ENCODE measurements around the gene CELF2. TPM values are rescaled to one million over a fixed set of nuclear protein-coding genes. Genes with fewer than 3 reads are reported as not detected.

Gene CELF2
- total RNA-seq, 1 experiment from 2014 or later: 21.3 TPM

- no peak for DNase-seq (ENCODE audit: low read depth)
Measured at GRCh38 chr10:11154849-11155498, 137.3 kb downstream of the CELF2 start.

GRCh38 chr10:11156480-11156879 lies 138.8 kb downstream of the CELF2 start:
- DNase-seq (ENCODE audit: low read depth): no peak

DNA sequence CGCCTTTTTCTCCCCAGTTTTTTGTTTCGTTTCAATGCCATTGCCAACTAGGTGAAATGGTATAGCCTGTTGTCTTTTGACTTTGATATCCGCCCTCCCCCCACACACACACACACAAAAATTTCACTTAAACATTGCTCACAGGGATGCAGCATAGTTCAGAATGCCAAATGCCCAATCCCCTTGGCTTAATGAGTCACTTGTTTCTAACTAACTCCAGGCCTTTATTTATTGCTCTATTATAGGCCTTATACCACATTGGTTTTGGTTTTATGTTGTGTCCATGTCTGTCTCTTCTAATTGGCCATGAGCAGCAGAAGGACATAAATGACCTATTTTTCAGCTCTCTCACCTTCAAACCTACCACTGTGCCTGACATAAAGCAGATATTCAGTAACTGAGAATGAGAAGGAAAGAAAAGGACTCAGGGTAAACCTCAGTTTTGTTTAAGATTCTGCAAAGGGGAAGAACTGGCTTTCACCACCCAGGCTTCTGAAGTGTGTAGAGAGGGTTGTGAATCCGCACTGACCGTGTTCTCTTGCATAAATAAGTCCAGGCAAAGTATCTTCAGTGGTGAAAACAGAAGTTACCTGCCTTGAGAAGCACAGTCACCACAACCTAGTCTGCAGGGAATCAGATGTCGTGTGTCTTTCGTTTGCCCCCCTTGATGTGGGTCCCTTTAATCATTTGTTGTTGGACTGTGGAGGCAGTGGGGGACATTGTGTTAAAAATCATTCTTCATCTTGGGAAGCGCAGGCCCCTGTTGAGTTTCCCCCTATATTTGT lies 139.8 kb downstream of the CELF2 start:
- DNase-seq (ENCODE audit: low read depth): no peak

DNA sequence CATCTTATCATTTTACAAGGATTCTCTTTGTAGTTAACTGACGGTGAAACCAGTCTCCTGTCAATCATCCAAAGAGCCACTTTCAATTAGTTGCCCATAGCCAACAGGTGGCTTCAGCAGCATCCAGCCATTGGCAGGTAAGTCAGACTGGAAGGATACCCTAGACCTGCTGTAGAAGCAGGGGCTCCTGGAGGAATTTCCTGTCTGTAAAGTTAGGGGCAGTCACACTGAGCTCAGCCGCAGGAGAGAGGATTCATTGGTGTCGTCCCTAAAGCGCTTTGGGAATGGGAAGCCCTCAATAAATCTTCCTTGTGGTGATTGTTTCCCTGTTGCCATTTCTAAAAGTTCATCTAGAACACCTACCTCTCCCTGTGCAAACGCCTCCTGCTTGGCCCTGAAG lies 140.4 kb downstream of the CELF2 start:
- DNase-seq (ENCODE audit: low read depth): no peak

GRCh38 chr10:11159543-11160215 lies 142.0 kb downstream of the CELF2 start:
- DNase-seq (ENCODE audit: low read depth): peak; percentile 4

- DNase-seq (ENCODE audit: low read depth): no peak
Measured at GRCh38 chr10:11161096-11161495, 143.4 kb downstream of the CELF2 start.

- DNase-seq (ENCODE audit: low read depth): no peak
Measured at GRCh38 chr10:11161910-11162309, 144.2 kb downstream of the CELF2 start.

DNA sequence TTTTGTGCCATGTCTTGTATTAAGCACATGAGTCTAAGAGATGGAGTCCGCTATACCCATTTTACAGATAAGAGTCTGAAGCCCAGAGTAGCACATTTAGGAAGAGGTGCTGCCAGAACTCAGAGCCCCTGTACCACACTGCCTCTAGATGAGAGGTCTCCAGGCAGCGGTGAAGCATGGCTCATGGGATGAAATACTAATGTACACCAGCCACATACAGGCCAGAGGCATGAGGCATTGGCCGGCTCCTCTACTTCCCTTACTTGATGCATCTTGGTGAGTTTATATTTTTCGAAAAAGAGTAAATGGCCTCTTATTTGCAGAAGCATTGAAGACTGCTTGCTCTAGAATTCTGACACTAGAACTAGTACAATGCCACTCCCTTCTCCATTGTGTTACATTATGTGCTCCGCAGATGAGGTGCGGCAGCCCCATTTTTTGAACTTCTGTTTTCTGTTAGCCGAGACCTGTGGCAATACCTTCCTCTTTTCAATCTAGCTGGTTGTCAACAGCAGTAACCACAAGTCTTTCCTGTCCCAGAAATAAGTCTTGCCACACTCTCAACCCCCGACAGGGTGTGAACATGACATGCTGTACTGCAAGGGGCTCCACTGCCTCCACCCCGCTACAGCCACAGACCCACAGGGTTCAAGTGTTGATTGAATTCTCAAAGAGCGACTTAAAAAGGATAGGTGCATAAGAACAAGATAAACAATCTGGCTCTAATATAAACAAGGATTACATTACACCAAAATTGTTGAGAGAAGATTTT lies 145.3 kb downstream of the CELF2 start:
- no peak for DNase-seq (ENCODE audit: low read depth)

DNA sequence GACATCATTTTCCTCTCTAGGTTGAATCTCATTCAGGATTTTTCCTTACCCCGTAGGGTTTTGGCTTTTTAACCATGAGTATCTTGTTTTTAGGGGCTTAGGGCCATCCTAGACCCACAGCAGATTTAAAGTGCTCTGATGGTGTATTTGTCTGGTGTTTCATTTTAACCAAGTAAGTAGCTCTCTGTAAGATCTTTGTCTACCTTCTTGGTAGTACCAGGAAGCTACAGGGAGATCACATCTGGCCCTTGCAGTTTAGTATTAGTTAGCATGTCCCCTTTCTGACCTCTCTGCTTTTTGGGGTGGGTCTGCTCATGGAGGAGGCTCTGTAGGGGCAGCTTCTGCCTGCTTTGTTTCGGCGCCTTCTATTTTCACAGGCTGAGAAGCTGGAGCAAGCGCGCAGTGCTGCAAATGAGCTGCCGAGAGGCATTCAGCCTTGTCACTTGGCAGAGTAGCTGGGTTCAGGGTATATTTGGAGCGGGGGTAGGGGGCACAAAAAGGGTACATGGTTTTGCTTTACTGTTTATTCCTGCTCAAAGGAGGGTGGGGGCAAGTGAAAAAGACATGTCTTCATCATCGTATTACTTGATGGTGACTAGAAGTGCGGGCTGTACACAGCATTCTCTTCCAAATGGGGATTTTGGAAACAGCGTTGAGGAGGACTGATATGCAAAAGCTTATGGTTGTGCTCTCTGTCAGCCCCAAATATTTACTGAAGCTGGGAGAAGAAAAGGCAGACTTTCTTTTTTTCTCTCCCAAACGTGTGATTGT lies 146.3 kb downstream of the CELF2 start:
- peak; percentile 3 for DNase-seq (ENCODE audit: low read depth)

GRCh38 chr10:11164551-11164802 lies 146.8 kb downstream of the CELF2 start:
- no peak for DNase-seq (ENCODE audit: low read depth)

DNA sequence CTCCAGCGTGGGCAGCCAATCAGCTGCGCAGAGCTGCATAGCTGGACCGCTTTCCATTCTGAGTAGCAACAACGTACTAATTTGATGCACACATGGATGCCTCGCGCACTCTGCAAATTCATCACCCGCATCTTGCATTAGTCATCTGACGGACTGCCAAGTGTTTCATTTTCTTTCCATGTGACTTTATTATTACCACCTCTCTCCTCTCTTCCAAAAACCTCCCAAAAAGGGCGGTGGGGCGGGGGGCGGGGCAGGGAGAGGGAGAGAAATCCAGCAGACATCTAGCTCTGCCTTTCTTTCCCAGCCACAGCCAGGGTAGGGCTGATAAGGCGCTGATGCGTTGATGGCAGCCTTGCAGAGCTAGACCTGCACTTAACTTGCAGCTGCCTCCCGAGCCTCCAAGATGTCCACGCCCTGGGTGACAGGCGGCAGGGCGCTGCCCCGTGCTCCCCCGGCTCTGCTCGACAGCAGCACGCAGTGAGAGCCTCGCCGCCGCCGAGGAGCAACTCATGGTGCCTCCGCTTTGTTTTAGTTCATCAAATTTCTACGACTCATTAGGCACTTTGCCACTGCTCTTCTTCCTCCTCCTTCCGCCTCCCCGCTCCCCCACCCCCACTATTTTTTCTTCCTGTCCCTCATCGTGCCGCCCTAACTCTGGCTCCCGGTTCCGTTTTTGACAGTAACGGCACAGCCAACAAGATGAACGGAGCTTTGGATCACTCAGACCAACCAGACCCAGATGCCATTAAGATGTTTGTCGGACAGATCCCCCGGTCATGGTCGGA lies 147.3 kb downstream of the CELF2 start:
- DNase-seq (ENCODE audit: low read depth): peak; percentile 90

GRCh38 chr10:11165591-11166543 lies 148.2 kb downstream of the CELF2 start:
- DNase-seq (ENCODE audit: low read depth): peak; percentile 49

DNA sequence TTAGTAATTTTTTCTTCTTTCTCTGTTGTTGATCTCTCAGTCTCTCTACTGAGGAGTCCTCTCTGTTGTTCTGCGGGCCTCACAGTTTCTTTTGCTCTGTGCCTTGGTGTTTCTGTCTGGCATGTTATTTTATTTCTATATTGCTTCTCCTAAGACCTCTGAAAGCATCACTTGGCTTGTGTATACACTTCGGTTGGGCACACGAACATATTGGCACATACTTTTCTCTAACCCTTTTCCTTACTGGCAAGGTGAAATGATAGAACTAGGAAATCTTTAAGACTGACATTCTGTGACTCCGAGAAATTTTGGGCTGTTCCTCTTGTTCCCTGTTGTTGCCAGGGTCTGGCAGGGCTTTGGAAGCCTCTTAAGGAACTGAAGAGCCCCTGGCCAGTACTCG lies 148.9 kb downstream of the CELF2 start:
- DNase-seq (ENCODE audit: low read depth): no peak

- DNase-seq (ENCODE audit: low read depth): no peak
Measured at GRCh38 chr10:11167233-11167966, 149.7 kb downstream of the CELF2 start.

GRCh38 chr10:11168423-11169090 lies 150.9 kb downstream of the CELF2 start:
- DNase-seq (ENCODE audit: low read depth): no peak

DNA sequence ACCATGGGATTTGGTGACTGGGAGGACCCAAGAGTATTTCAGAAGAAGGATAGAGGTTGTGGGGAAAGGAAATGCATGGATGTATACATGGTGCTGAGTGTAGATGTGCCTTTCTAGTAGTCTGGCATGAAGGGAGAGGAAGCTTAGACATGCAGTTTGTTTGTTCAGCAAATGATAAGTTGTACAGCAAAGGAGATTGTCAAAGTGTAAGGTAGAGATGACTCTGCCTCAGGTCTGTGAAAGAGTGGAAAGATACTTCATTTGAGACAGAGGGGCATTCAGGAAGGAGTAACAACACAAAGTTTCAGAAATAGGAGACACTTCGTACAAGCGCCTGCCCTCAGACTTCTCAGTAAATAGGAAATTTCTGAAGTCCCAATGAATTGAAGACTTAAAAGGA lies 152.3 kb downstream of the CELF2 start:
- DNase-seq (ENCODE audit: low read depth): no peak

DNA sequence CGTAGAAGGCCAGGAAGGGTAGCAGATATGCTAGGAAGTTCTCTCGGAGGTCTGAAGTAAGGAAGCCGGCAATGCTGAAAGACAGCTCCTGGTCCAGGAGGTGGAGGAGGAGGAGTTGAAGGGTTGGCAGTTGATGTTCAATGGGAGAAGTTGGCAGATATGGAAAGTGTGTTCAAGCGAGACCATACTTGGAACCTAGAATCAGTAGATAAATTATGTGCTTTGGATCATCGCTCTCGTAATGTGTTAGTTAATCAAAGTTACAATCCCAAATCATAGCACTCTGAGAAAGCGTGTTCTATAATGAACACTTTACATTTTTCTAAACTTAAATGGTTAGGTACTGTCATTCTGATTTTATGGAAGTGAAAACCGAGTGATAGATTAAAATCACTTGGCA lies 152.9 kb downstream of the CELF2 start:
- DNase-seq (ENCODE audit: low read depth): no peak
